ENCODE results near the gene GMDS. TPM values are rescaled to one million over a fixed set of nuclear protein-coding genes. Genes with fewer than 3 reads are reported as not detected.
A peak's percentile ranks its signal among the peaks of the same experiment; 100 is the strongest.

Gene GMDS
- total and polyA plus RNA-seq, 2 experiments from 2014 or later = 30.1 to 36.5 TPM

DNA sequence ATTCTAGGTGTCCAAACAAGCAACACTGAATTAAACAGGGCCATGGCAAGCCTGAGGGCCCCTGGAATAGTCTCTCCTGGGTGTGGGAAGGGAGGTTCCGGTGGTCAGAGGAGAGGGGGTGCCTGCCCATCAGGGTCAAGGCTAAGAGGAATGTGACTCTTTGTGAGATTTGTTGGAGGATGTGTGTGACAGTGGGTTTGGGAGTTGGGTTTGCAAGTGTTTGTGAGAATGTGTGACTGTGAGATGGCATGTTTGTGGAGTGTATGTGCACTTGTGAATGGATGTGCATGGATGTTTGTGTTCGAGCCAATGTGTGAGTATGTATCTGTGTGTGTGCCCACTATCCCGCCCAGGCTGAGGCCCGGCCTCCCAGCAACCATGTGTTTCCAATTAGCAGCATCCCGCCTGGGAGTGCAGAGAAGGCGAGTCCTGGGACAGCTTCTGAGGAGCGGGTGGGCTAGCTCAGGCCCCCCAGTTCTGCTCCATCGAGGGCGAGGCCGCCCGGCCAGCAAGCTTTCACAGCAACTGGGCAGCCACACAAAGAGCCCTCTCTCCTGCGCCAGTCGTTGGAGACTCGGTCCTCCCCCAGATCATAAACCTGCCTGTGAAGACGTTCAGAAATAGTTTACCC is 623.1 kb downstream of the GMDS start:
- Mint-ChIP-seq H3K9me3 (peaks cover 3% of the 10 kb centered on the region; the same call in 2 of the 3 replicates), H3K36me3 (ENCODE audit: low read depth) (no peaks in the 10 kb centered on the region; the same call in 2 of the 3 replicates), H3K27me3 (ENCODE audit: insufficient read depth, low read depth, poor library complexity) (peaks cover 99% of the 10 kb centered on the region), H3K4me3 (no peak overlapping the region), H3K4me1 (peaks cover 27% of the 10 kb centered on the region), H3K27ac (no peak overlapping the region)
- Histone ChIP-seq H3K4me1 (ENCODE audit: insufficient read depth) (peaks cover 43% of the 10 kb centered on the region), H4K20me1 (replicated peaks; ENCODE audit: insufficient read depth) (peaks cover 52% of the 10 kb centered on the region), H3F3A (replicated peaks; ENCODE audit: low read depth) (peaks cover 18% of the 10 kb centered on the region; the same call in 1 of the 2 replicates), H3K4me2 (no peak overlapping the region), H3K4me3 (no peak overlapping the region), H3K9me2 (ENCODE audit: insufficient read depth) (no peaks in the 10 kb centered on the region), H2AFZ (no peak overlapping the region), H3K27me3 (ENCODE audit: insufficient read depth) (peaks cover 100% of the 10 kb centered on the region), H3K36me3 (ENCODE audit: insufficient read depth) (no peaks in the 10 kb centered on the region), H3K27ac (ENCODE audit: low read depth) (no peak overlapping the region), H3K79me2 (replicated peaks; ENCODE audit: insufficient read depth) (no peaks in the 10 kb centered on the region)
- ATAC-seq = no peak
- TF ChIP-seq EZH2phosphoT487 (IDR thresholded peaks at IDR 0.05; ENCODE audit: unreplicated experiment) (no peak), NANOG (IDR thresholded peaks at IDR 0.05; ENCODE audit: borderline replicate concordance) (no peak), EZH2 (IDR thresholded peaks at IDR 0.05; ENCODE audit: low read depth, unreplicated experiment) (peak; percentile 15)
- TF ChIP-seq, protein P1, sequence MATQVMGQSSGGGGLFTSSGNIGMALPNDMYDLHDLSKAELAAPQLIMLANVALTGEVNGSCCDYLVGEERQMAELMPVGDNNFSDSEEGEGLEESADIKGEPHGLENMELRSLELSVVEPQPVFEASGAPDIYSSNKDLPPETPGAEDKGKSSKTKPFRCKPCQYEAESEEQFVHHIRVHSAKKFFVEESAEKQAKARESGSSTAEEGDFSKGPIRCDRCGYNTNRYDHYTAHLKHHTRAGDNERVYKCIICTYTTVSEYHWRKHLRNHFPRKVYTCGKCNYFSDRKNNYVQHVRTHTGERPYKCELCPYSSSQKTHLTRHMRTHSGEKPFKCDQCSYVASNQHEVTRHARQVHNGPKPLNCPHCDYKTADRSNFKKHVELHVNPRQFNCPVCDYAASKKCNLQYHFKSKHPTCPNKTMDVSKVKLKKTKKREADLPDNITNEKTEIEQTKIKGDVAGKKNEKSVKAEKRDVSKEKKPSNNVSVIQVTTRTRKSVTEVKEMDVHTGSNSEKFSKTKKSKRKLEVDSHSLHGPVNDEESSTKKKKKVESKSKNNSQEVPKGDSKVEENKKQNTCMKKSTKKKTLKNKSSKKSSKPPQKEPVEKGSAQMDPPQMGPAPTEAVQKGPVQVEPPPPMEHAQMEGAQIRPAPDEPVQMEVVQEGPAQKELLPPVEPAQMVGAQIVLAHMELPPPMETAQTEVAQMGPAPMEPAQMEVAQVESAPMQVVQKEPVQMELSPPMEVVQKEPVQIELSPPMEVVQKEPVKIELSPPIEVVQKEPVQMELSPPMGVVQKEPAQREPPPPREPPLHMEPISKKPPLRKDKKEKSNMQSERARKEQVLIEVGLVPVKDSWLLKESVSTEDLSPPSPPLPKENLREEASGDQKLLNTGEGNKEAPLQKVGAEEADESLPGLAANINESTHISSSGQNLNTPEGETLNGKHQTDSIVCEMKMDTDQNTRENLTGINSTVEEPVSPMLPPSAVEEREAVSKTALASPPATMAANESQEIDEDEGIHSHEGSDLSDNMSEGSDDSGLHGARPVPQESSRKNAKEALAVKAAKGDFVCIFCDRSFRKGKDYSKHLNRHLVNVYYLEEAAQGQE (IDR thresholded peaks at IDR 0.05; ENCODE audit: unreplicated experiment) = no peak
- DNase-seq (ENCODE audit: low spot score) = no peak

DNA sequence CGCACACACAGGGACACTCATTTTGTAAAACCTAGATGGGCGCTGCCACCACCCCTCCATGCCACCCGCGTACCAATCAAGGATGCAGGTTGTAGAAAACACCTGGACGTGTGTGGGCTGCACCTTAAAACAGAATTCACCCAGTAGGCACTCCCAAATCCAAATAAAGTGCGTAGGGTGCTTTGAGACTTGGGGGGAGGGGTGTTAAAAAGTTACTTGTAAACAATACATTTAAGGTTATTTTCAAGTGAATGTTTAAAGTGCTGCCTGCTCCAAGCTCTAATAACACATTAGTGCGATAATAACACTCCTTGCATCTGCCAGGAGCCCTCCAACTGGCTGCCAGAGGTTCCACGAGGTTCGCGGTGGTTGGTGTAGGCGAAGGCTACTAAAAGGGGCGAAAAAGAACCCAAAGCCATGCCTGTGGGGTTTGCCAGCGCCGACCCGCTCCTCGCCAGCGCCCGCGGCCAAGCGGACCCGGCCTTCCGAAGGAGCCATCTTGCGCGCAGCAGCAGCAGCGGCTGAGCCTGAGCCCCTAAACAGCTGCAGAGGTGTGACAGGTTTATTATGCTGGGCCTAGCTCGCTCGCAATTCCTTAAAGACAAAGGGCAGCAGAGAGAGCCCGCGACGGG is 624.2 kb downstream of the GMDS start:
- ATAC-seq (peak; percentile 6), DNase-seq (ENCODE audit: low spot score) (peak; percentile 74)
- no peak for TF ChIP-seq STAT1 (IDR thresholded peaks at IDR 0.05; ENCODE audit: unreplicated experiment)
- peak; percentile 84 for TF ChIP-seq EZH2 (IDR thresholded peaks at IDR 0.05; ENCODE audit: low read depth, unreplicated experiment)
- Histone ChIP-seq H3K4me1 (ENCODE audit: insufficient read depth) (peaks cover 55% of the 10 kb centered on the region), H3K27ac (ENCODE audit: low read depth) (no peak overlapping the region), H3K4me2 (peak overlapping the region; percentile 85), H4K20me1 (replicated peaks; ENCODE audit: insufficient read depth) (peaks cover 47% of the 10 kb centered on the region), H3K27me3 (ENCODE audit: insufficient read depth) (peaks cover 100% of the 10 kb centered on the region), H3K79me2 (replicated peaks; ENCODE audit: insufficient read depth) (no peaks in the 10 kb centered on the region), H3K9me2 (ENCODE audit: insufficient read depth) (no peaks in the 10 kb centered on the region), H3K36me3 (ENCODE audit: insufficient read depth) (no peaks in the 10 kb centered on the region), H3F3A (replicated peaks; ENCODE audit: low read depth) (peaks cover 17% of the 10 kb centered on the region; the same call in 1 of the 2 replicates), H2AFZ (no peak overlapping the region), H3K4me3 (peak overlapping the region; percentile 58)
- H3K36me3 Mint-ChIP-seq (ENCODE audit: low read depth) = no peaks in the 10 kb centered on the region; the same call in 2 of the 3 replicates
- H3K4me1 Mint-ChIP-seq = peaks cover 33% of the 10 kb centered on the region
- peak overlapping the region; percentile 36; the same call in 1 of the 3 replicates for H3K4me3 Mint-ChIP-seq
- peaks cover 99% of the 10 kb centered on the region for H3K27me3 Mint-ChIP-seq (ENCODE audit: insufficient read depth, low read depth, poor library complexity)
- H3K27ac Mint-ChIP-seq = no peak overlapping the region
- peaks cover 5% of the 10 kb centered on the region; the same call in 2 of the 3 replicates for H3K9me3 Mint-ChIP-seq
